ENCODE measurements around the gene LYSMD4.
A peak's percentile ranks its signal among the peaks of the same experiment; 100 is the strongest.
"Not testable (repeated sequence)": the region's sequence is repeated elsewhere in the genome, so short reads cannot be mapped to it uniquely, and the experiment has no call there.

LYSMD4 gene

DNA sequence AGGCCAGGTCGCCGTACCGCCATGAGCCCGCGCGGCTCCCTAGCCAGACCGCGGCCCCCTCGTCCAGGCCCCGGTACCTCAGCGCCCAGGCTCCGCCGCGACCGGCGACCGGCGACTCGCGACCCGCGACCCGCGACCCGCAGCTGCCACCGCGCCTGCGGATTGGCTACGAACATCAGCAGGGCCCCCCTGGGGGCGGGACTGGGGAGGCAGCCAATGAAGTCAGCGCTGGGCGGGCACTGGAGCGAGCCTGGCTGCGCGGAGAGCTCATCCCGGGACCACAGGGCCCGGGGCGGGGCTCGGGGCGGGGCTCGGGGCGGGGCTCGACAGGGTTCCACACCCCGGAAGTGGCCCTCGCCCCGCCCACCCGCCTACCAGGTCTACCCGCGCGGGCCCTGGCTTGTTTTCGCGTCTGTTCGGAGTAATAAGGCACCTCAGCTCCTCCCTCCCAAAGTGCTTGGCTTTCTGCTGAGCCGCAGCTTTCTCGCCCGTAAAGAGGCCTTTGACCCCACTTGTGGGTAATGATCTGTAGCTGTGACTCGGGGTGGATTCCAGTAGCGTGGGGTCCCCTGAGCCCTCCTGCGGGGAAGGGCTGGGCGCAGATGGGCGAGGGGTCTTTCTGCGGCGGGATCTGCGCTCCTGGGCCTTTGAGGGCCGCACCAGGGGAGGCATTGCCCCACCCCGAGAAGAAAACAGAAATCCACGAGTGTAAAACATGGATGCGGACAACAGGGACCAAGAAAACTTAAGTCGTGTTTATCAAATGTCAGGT is at the start of gene LYSMD4:
TSS of gene LYSMD4 (minus strand) at position 170 of the 772 bp plus-strand sequence. CDS start 1,438 bp downstream, outside the sequence.
- peak within 1 kb of the TSS; percentile 38 for H3K9ac ChIP-seq (ENCODE audit: low read depth, low read length)
- H3K4me3 ChIP-seq (ENCODE audit: low read depth, low read length) = peak within 1 kb of the TSS; percentile 72
- H3K9me3 ChIP-seq (ENCODE audit: control insufficient read depth, insufficient read depth, low read length) = no peaks in the 10 kb centered on the region
- peaks cover 12% of the 10 kb centered on the region for H3K4me1 ChIP-seq (ENCODE audit: control insufficient read depth, insufficient read depth, low read length)
- peaks cover 6% of the 10 kb centered on the region for H3K36me3 ChIP-seq (ENCODE audit: control insufficient read depth, insufficient read depth, low read length)
- peaks cover 9% of the 10 kb centered on the region for H3K27me3 ChIP-seq (ENCODE audit: control insufficient read depth, insufficient read depth, low read length)

DNA sequence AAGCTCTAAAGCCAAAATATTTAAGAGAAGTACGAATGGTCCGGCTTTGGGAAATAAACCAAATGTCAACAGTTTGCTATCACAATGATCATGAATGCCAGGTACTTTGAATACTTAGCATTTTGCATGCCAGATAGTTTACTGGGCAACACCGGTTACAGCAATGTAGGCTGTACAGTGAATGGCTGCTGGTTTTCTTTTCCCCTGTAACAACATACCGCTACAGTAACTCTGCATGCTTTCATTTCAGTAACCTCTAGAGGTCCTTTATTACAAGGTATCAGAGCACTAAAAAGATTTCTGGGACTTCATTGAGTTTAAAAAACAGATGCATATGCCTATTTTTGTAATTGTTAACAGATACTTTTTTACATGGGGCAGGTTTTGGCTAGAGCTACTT is 48.8 kb upstream of the LYSMD4 start:
- H3K36me3 ChIP-seq (ENCODE audit: control insufficient read depth, insufficient read depth, low read length); H3K4me3 ChIP-seq (ENCODE audit: low read depth, low read length); H3K4me1 ChIP-seq (ENCODE audit: control insufficient read depth, insufficient read depth, low read length); H3K9me3 ChIP-seq (ENCODE audit: control insufficient read depth, insufficient read depth, low read length); H3K27me3 ChIP-seq (ENCODE audit: control insufficient read depth, insufficient read depth, low read length); H3K9ac ChIP-seq (ENCODE audit: low read depth, low read length): not testable (repeated sequence)

DNA sequence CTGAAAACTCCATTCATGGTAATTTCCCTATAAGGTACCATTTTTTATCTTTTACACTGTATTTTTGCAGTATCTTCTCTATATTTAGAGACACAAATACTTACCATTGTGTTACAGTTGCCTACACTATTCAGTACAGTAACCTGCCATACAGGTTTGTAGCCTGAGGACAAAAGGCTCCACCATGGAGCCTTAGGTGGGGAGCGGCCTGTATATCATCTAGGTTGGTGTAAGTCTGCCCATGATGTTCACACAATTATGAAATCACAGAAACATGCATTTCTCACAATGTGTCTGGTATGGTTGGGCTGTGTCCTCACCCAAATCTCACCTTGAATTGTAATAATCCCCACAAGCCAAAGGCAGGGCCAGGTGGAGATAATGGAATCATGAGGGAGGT is 43.9 kb upstream of the LYSMD4 start:
- Histone ChIP-seq H3K4me3 (ENCODE audit: low read depth, low read length) (no peak overlapping the region), H3K27me3 (ENCODE audit: control insufficient read depth, insufficient read depth, low read length) (no peaks in the 10 kb centered on the region), H3K9ac (ENCODE audit: low read depth, low read length) (no peak overlapping the region), H3K4me1 (ENCODE audit: control insufficient read depth, insufficient read depth, low read length) (no peaks in the 10 kb centered on the region), H3K36me3 (ENCODE audit: control insufficient read depth, insufficient read depth, low read length) (no peaks in the 10 kb centered on the region), H3K9me3 (ENCODE audit: control insufficient read depth, insufficient read depth, low read length) (no peaks in the 10 kb centered on the region)

DNA sequence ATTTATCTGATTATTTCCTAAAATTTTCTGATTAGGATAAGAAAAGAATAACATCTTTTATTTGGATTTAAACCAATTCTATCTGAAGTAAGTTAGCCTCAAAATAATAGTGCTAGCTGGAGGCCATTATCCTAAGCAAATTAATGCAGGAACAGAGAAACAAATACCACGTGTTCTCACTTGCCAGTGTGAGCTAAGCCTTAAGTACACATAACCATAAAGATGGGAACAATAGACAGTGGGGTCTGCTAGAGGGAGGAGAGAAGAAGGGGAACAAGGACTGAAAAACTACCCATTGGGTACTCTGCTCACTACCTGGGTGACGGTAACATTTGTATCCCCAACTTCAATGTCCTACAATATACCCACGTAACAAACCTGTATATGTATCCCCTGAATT is 31.3 kb upstream of the LYSMD4 start:
- Histone ChIP-seq H3K4me1 (ENCODE audit: control insufficient read depth, insufficient read depth, low read length) (no peaks in the 10 kb centered on the region), H3K9ac (ENCODE audit: low read depth, low read length) (no peak overlapping the region), H3K9me3 (ENCODE audit: control insufficient read depth, insufficient read depth, low read length) (no peaks in the 10 kb centered on the region), H3K4me3 (ENCODE audit: low read depth, low read length) (no peak overlapping the region), H3K36me3 (ENCODE audit: control insufficient read depth, insufficient read depth, low read length) (no peaks in the 10 kb centered on the region), H3K27me3 (ENCODE audit: control insufficient read depth, insufficient read depth, low read length) (no peaks in the 10 kb centered on the region)

DNA sequence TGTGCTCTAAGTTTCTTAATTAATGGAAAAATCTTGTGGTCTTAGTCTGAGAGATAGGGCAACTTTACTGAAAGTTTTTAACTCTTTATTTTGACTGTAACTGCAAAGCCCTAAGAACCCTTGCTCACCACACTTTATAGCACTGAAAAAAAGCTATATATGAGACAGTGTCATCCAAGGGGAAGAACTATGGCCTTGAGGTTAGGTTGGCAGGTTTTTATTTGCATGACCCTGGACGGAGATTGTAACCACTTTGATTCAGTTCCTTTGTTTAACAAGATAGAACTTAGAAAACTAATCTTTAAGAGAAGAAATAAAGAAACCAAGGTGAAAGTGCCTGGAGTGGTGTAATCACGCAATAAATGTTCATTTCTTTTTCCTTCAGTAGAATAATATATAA is 30.6 kb upstream of the LYSMD4 start:
- no peaks in the 10 kb centered on the region for H3K9me3 ChIP-seq (ENCODE audit: control insufficient read depth, insufficient read depth, low read length)
- H3K27me3 ChIP-seq (ENCODE audit: control insufficient read depth, insufficient read depth, low read length) = no peaks in the 10 kb centered on the region
- H3K4me3 ChIP-seq (ENCODE audit: low read depth, low read length) = no peak overlapping the region
- H3K36me3 ChIP-seq (ENCODE audit: control insufficient read depth, insufficient read depth, low read length) = no peaks in the 10 kb centered on the region
- no peak overlapping the region for H3K9ac ChIP-seq (ENCODE audit: low read depth, low read length)
- no peaks in the 10 kb centered on the region for H3K4me1 ChIP-seq (ENCODE audit: control insufficient read depth, insufficient read depth, low read length)

DNA sequence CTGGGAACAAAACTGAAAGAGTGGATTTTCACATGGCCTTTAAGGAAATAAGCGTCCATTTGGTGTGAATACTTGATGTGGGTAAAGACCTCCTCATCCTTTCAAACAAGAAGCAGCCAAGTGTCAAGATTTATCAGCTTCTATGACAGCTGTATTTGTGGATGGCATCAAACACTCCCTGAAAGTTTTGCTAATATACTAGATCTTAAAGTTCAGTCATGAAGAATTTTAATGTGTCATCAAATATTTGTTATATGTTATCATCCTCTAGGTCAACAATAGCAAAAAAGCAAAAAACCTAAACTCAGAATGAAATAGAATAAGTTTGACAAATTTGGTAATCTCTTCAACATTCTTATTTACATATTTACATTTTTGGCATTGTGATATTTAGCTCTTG is 29.1 kb upstream of the LYSMD4 start:
- Histone ChIP-seq H3K9ac (ENCODE audit: low read depth, low read length) (no peak overlapping the region), H3K4me3 (ENCODE audit: low read depth, low read length) (no peak overlapping the region), H3K9me3 (ENCODE audit: control insufficient read depth, insufficient read depth, low read length) (no peaks in the 10 kb centered on the region), H3K4me1 (ENCODE audit: control insufficient read depth, insufficient read depth, low read length) (no peaks in the 10 kb centered on the region), H3K36me3 (ENCODE audit: control insufficient read depth, insufficient read depth, low read length) (no peaks in the 10 kb centered on the region), H3K27me3 (ENCODE audit: control insufficient read depth, insufficient read depth, low read length) (no peaks in the 10 kb centered on the region)

DNA sequence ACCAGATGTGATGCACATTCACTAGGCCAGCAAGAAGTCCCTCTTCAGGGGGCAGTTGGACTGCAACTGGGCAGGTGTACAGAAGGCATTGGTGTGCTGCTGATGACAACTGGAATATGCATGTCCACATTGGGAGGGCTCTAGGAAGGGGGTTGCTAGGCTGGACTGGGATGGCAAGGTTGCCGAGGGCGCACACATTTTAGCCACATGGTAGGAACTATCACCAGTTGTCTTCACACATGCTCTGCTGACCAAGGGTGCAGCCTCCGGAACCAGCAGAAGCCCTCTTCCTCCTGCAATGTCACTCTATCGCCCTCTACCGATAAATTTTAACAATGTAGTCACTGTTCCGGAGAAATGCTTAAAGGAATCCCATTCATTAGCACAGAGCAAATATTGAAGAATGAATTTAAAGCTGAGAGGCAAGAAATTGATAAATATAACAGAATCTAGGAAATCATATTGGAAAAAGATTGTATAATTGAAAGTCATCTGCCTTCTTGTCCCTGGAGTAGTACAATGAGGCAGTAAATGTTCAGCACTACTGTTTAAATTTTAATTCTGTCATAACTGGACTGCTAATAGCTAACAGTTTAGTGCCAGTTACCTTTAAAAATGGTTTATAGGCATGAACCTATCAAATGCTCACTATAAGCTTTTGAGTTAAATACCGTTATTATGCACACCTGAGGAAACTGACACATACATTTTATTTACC is 22.6 kb upstream of the LYSMD4 start:
- Histone ChIP-seq H3K9ac (ENCODE audit: low read depth, low read length) (no peak overlapping the region), H3K9me3 (ENCODE audit: control insufficient read depth, insufficient read depth, low read length) (no peaks in the 10 kb centered on the region), H3K36me3 (ENCODE audit: control insufficient read depth, insufficient read depth, low read length) (no peaks in the 10 kb centered on the region), H3K4me1 (ENCODE audit: control insufficient read depth, insufficient read depth, low read length) (no peaks in the 10 kb centered on the region), H3K4me3 (ENCODE audit: low read depth, low read length) (no peak overlapping the region), H3K27me3 (ENCODE audit: control insufficient read depth, insufficient read depth, low read length) (peaks cover 3% of the 10 kb centered on the region)

DNA sequence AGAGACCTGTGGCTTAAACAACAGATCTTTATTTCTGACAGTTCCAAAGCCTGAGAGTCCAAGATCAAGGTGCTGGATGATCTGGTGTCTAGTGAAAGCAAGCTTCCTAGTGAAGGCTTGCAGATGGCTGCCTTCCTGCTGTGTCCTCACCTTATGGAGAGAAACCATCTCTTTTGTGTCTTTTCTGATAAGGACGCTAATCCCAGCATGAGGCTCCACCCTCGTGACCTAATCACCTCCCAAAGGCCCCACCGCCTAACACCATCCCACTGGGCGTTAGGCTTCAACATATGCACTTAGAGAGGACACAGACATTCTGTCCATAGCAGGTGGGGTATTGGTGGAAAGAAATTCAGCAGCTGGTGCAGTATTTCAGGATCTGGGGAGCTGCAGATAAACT is 19.8 kb upstream of the LYSMD4 start:
- H3K4me1 ChIP-seq (ENCODE audit: control insufficient read depth, insufficient read depth, low read length) = no peaks in the 10 kb centered on the region
- peaks cover 3% of the 10 kb centered on the region for H3K27me3 ChIP-seq (ENCODE audit: control insufficient read depth, insufficient read depth, low read length)
- no peak overlapping the region for H3K4me3 ChIP-seq (ENCODE audit: low read depth, low read length)
- H3K9me3 ChIP-seq (ENCODE audit: control insufficient read depth, insufficient read depth, low read length) = no peaks in the 10 kb centered on the region
- H3K9ac ChIP-seq (ENCODE audit: low read depth, low read length) = no peak overlapping the region
- H3K36me3 ChIP-seq (ENCODE audit: control insufficient read depth, insufficient read depth, low read length) = no peaks in the 10 kb centered on the region

DNA sequence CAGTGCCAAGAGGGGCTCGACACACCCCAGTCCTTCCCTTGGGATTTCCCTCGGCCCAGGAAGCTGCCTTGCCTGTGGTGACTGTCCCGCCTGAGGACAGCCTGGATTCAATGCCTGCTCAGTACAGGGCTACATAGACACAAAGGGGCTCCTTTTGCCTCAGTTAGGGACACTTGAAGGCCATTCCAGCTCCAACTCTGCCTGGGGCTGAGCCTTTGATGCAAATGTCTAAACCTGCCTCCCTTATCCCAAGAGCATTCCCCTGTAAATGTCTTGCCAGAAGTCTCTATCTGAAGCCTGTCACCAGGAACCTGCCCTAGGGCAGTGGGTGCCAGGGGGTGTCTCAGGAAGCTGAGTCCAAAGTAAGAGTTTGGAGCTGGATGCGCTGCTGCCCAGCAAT is 19.3 kb upstream of the LYSMD4 start:
- Histone ChIP-seq H3K4me3 (ENCODE audit: low read depth, low read length) (no peak overlapping the region), H3K4me1 (ENCODE audit: control insufficient read depth, insufficient read depth, low read length) (no peaks in the 10 kb centered on the region), H3K27me3 (ENCODE audit: control insufficient read depth, insufficient read depth, low read length) (peaks cover 3% of the 10 kb centered on the region), H3K9me3 (ENCODE audit: control insufficient read depth, insufficient read depth, low read length) (no peaks in the 10 kb centered on the region), H3K36me3 (ENCODE audit: control insufficient read depth, insufficient read depth, low read length) (no peaks in the 10 kb centered on the region), H3K9ac (ENCODE audit: low read depth, low read length) (no peak overlapping the region)

DNA sequence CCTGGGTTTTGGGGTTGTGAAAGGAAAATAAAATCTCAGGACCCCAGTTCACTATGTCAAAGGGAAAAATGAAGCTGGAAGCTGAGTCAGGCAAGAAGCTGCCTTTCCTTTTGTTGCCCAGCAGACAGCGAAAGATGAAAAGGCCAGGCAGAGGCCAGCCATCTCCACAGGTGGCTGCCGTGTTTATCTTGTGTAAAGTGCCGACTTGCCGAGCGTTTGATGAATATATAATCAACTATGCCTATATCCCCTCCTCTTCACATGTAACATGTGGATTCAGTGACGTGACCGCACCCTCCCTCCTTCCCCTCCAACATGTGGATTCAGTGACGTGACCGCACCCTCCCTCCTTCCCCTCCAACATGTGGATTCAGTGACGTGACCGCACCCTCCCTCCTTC is 17.1 kb upstream of the LYSMD4 start:
- not testable (repeated sequence) for H3K9me3 ChIP-seq (ENCODE audit: control insufficient read depth, insufficient read depth, low read length); H3K9ac ChIP-seq (ENCODE audit: low read depth, low read length); H3K4me1 ChIP-seq (ENCODE audit: control insufficient read depth, insufficient read depth, low read length); H3K36me3 ChIP-seq (ENCODE audit: control insufficient read depth, insufficient read depth, low read length); H3K27me3 ChIP-seq (ENCODE audit: control insufficient read depth, insufficient read depth, low read length); H3K4me3 ChIP-seq (ENCODE audit: low read depth, low read length)

DNA sequence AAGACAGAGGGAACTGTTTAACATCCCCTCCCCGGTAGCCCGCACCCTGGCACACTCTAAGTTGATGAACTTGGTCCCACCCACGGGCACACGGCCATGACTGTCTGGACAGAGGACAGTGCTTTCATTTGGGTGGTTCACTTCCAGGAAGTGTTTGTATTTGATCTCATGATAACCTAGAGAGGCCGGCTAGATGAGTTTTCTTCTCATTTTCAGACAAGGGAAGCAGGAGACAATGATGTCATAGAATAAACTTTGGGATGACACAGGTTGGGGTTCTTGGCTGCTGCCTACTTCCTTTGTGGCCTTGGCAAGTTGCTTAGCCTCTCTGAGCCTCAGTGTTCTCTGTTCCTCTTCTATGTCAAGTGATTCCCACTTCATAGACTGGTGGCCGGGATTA is 16.1 kb upstream of the LYSMD4 start:
- no peaks in the 10 kb centered on the region for H3K27me3 ChIP-seq (ENCODE audit: control insufficient read depth, insufficient read depth, low read length)
- H3K4me3 ChIP-seq (ENCODE audit: low read depth, low read length) = no peak overlapping the region
- no peak overlapping the region for H3K9ac ChIP-seq (ENCODE audit: low read depth, low read length)
- no peaks in the 10 kb centered on the region for H3K36me3 ChIP-seq (ENCODE audit: control insufficient read depth, insufficient read depth, low read length)
- no peaks in the 10 kb centered on the region for H3K4me1 ChIP-seq (ENCODE audit: control insufficient read depth, insufficient read depth, low read length)
- H3K9me3 ChIP-seq (ENCODE audit: control insufficient read depth, insufficient read depth, low read length) = no peaks in the 10 kb centered on the region

DNA sequence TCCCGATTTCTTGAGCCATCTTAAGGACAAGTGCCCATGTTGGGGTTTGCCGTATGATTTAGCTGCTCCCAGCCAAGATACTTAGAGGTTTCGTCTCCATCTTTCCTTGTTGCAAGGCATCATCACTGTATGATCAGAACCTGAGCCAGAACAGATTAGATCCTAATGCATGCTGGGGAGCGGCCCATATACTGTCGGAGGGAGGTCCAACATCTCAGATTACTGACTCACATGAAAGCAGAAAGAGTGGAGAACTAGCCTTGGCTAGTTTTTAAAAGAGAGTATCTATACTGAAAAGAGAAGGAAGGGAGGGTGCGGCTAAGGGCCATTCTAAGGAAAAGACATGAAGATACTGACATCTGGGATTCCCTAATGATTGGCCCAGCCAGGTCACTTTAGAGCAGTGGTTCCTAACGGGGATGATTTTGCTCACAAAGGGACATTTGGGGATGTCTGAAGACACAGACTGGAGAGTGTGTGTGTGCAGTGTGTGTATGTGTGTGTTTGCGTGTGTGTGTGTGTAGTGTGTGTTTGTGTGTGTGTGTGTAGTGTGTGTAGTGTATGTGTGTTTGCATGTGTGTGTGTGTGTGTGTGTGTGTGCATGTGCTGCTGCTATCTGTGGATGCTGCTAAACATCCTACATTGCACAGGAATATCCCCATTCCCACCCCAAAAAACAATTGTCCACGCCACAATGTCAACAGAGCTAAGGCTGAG is 12.3 kb upstream of the LYSMD4 start:
- H3K9me3 ChIP-seq (ENCODE audit: control insufficient read depth, insufficient read depth, low read length) = no peaks in the 10 kb centered on the region
- no peak overlapping the region for H3K9ac ChIP-seq (ENCODE audit: low read depth, low read length)
- no peaks in the 10 kb centered on the region for H3K36me3 ChIP-seq (ENCODE audit: control insufficient read depth, insufficient read depth, low read length)
- no peaks in the 10 kb centered on the region for H3K27me3 ChIP-seq (ENCODE audit: control insufficient read depth, insufficient read depth, low read length)
- H3K4me3 ChIP-seq (ENCODE audit: low read depth, low read length) = no peak overlapping the region
- H3K4me1 ChIP-seq (ENCODE audit: control insufficient read depth, insufficient read depth, low read length) = no peaks in the 10 kb centered on the region

Measured in iPS-15b (cell line).